K562 (cell line): ENCODE measurements around the gene DUOXA2. TPM values are rescaled to one million over a fixed set of nuclear protein-coding genes. Genes with fewer than 3 reads are reported as not detected.

Experiments used
- CHCHD3 ChIP-seq: fragments of 250-450 bp; sonication (Bioruptor Pico); IDR thresholded peaks from 2 replicates; pipeline ENCODE4 v2.1.2; 2022; ENCODE audit warnings: mild to moderate bottlenecking
- GABPB2 ChIP-seq: fragments of 250-450 bp; sonication (Bioruptor Pico); conservative IDR thresholded peaks from 2 replicates; pipeline ENCODE4 v1.5.1; 2021; ENCODE audit warnings: mild to moderate bottlenecking
- PRMT5 ChIP-seq: sonication (generic); formaldehyde crosslinking; IDR thresholded peaks from 2 replicates; pipeline ENCODE4 v1.5.0; 2020; ENCODE audit warnings: missing genetic modification reagents
- SAFB ChIP-seq: fragments of 200-400 bp; formaldehyde crosslinking; IDR thresholded peaks from 2 replicates; pipeline ENCODE4 v1.6.1; 2017; ENCODE audit warnings: low read depth, low read length, borderline replicate concordance
- XRCC4 ChIP-seq: IDR thresholded peaks from one replicate; pipeline ENCODE4 v1.6.1; 2011; ENCODE audit not compliant: insufficient read depth, insufficient read length; ENCODE audit errors: extremely low read depth
- ZNF347 ChIP-seq: fragments of 450-650 bp; formaldehyde crosslinking; IDR thresholded peaks from 2 replicates; pipeline ENCODE4 v1.4.0; 2020; ENCODE audit warnings: low read depth, mild to moderate bottlenecking, moderate library complexity
- ZNF785 ChIP-seq: fragments of 250-450 bp; sonication (Bioruptor Pico); IDR thresholded peaks from 2 replicates; pipeline ENCODE4 v1.4.0; 2020; ENCODE audit warnings: mild to moderate bottlenecking
- polyA plus RNA-seq, 8 experiments: library from polyadenylated mRNA; depleted of rRNA in 4 of 8; stranded (reverse) in 5 of 8; unstranded in 3 of 8; fragments of >200 nt; fragmentation: Nextera tagmentation in 2 of 8; fragmentation: Illumina TruSeq in 1 of 8; extraction: Ambion mirVana in 2 of 8; extraction: Trizol in 1 of 8; gene quantifications; 2 replicates each; pipeline versions ENCODE4 v1.2.1 to v1.2.3, GENCODE V29; 2011 to 2014; ENCODE audit warnings: inconsistent platforms in 1 of 8, missing spikeins in 1 of 8
- total RNA-seq, 7 experiments: library from RNA; depleted of rRNA in 6 of 7; stranded (reverse); fragments of >200 nt in 6 of 7; fragmentation: Illumina TruSeq in 2 of 7; extraction: Trizol in 2 of 7; gene quantifications; 2 replicates each; pipeline versions ENCODE4 v1.2.1 to v1.2.3, GENCODE V29; 2011 to 2021; ENCODE audit warnings: low replicate concordance in 1 of 7
- TF ChIP-seq, protein P1 (sequence below): sonication (generic); formaldehyde crosslinking; IDR thresholded peaks from 2 replicates; pipeline ENCODE4 v1.8.1; 2023; ENCODE audit warnings: mild to moderate bottlenecking, missing genetic modification reagents
- TF ChIP-seq, protein P2 (sequence below), 2 experiments: fragments of 450-650 bp; formaldehyde crosslinking in 1 of 2; IDR thresholded peaks; 2 replicates each; pipeline versions ENCODE4 v1.4.0 to v1.6.1; 2014 to 2020; ENCODE audit warnings: mild to moderate bottlenecking in 2 of 2, borderline replicate concordance in 1 of 2, low read depth in 1 of 2
- TF ChIP-seq, protein P3 (sequence below): sonication (generic); IDR thresholded peaks from 2 replicates; pipeline ENCODE4 v1.6.1; 2016
- TF ChIP-seq, protein P4 (sequence below), 2 experiments: IDR thresholded peaks; 2 replicates each; pipeline ENCODE4 v1.6.1; 2011; ENCODE audit warnings: borderline replicate concordance in 1 of 2, control low read depth in 1 of 2, low read depth in 1 of 2, low read length in 1 of 2, mild to moderate bottlenecking in 1 of 2, mixed read lengths in 1 of 2, moderate library complexity in 1 of 2; ENCODE audit not compliant: insufficient read depth in 1 of 2, insufficient read length in 1 of 2, poor library complexity in 1 of 2, severe bottlenecking in 1 of 2; ENCODE audit errors: extremely low read depth in 1 of 2
- TF ChIP-seq, protein P5 (sequence below): sonication (generic); formaldehyde crosslinking; IDR thresholded peaks from 2 replicates; pipeline ENCODE4 v1.8.1; 2022; ENCODE audit warnings: missing genetic modification reagents

The DUOXA2 gene
- total and polyA plus RNA-seq, 9 of the 15 experiments (the other 6 are each of a cell fraction or from before 2014, with no cell fraction given), result not detected

DNA sequence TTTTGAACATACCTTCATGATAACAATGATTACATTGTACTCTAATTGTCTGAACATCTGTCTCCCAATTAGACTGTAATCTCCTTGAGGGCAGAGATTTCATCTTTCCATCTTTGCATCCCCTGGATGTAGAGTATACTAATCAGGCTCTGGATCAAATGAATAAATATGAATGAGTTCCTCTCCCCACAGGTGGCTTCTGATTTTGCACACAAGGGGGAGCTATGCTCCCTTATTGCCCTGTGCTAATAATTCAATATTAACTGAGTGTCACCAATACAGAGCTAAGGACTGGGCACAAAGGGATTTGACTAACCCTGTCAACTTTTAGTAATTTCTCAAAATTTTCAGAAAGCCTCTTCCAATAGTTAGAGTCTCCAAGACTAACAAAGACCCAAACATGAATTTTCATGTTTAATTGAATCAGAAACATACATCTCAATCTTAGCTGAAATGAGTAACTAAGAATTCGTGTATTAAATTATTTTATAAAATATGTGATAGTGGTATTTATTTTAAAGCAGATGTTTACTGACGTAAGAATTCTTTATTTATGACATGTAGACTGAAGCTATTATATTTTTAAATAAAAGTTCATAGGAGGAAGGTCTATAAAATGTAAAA lies 12.5 kb downstream of the DUOXA2 start (continued):
- TF ChIP-seq XRCC4 (no peak), ZNF785 (CRISPR knock-in tag) (no peak), PRMT5 (CRISPR knock-in tag) (no peak), SAFB (no peak), GABPB2 (CRISPR knock-in tag) (no peak), CHCHD3 (CRISPR knock-in tag) (no peak), ZNF347 (CRISPR knock-in tag) (no peak)
- TF ChIP-seq, protein P1, sequence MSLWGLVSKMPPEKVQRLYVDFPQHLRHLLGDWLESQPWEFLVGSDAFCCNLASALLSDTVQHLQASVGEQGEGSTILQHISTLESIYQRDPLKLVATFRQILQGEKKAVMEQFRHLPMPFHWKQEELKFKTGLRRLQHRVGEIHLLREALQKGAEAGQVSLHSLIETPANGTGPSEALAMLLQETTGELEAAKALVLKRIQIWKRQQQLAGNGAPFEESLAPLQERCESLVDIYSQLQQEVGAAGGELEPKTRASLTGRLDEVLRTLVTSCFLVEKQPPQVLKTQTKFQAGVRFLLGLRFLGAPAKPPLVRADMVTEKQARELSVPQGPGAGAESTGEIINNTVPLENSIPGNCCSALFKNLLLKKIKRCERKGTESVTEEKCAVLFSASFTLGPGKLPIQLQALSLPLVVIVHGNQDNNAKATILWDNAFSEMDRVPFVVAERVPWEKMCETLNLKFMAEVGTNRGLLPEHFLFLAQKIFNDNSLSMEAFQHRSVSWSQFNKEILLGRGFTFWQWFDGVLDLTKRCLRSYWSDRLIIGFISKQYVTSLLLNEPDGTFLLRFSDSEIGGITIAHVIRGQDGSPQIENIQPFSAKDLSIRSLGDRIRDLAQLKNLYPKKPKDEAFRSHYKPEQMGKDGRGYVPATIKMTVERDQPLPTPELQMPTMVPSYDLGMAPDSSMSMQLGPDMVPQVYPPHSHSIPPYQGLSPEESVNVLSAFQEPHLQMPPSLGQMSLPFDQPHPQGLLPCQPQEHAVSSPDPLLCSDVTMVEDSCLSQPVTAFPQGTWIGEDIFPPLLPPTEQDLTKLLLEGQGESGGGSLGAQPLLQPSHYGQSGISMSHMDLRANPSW (CRISPR knock-in tag), result no peak
- TF ChIP-seq, protein P2, sequence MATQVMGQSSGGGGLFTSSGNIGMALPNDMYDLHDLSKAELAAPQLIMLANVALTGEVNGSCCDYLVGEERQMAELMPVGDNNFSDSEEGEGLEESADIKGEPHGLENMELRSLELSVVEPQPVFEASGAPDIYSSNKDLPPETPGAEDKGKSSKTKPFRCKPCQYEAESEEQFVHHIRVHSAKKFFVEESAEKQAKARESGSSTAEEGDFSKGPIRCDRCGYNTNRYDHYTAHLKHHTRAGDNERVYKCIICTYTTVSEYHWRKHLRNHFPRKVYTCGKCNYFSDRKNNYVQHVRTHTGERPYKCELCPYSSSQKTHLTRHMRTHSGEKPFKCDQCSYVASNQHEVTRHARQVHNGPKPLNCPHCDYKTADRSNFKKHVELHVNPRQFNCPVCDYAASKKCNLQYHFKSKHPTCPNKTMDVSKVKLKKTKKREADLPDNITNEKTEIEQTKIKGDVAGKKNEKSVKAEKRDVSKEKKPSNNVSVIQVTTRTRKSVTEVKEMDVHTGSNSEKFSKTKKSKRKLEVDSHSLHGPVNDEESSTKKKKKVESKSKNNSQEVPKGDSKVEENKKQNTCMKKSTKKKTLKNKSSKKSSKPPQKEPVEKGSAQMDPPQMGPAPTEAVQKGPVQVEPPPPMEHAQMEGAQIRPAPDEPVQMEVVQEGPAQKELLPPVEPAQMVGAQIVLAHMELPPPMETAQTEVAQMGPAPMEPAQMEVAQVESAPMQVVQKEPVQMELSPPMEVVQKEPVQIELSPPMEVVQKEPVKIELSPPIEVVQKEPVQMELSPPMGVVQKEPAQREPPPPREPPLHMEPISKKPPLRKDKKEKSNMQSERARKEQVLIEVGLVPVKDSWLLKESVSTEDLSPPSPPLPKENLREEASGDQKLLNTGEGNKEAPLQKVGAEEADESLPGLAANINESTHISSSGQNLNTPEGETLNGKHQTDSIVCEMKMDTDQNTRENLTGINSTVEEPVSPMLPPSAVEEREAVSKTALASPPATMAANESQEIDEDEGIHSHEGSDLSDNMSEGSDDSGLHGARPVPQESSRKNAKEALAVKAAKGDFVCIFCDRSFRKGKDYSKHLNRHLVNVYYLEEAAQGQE (IDR thresholded peaks at IDR 0.05; ENCODE audit: borderline replicate concordance), result peak; percentile 44; the same call in 1 of the 2 replicates
- TF ChIP-seq, protein P2 (CRISPR knock-in tag; IDR thresholded peaks at IDR 0.05; ENCODE audit: low read depth), result no peak
- TF ChIP-seq, protein P3, sequence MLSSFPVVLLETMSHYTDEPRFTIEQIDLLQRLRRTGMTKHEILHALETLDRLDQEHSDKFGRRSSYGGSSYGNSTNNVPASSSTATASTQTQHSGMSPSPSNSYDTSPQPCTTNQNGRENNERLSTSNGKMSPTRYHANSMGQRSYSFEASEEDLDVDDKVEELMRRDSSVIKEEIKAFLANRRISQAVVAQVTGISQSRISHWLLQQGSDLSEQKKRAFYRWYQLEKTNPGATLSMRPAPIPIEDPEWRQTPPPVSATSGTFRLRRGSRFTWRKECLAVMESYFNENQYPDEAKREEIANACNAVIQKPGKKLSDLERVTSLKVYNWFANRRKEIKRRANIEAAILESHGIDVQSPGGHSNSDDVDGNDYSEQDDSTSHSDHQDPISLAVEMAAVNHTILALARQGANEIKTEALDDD, result no peak
- TF ChIP-seq, protein P4, sequence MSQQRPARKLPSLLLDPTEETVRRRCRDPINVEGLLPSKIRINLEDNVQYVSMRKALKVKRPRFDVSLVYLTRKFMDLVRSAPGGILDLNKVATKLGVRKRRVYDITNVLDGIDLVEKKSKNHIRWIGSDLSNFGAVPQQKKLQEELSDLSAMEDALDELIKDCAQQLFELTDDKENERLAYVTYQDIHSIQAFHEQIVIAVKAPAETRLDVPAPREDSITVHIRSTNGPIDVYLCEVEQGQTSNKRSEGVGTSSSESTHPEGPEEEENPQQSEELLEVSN (IDR thresholded peaks at IDR 0.05; ENCODE audit: borderline replicate concordance in 1 of 2, extremely low read depth in 1 of 2, insufficient read depth in 1 of 2, insufficient read length in 1 of 2, low read depth in 1 of 2, low read length in 1 of 2, poor library complexity in 1 of 2, severe bottlenecking in 1 of 2), result no peak
- TF ChIP-seq, protein P5, sequence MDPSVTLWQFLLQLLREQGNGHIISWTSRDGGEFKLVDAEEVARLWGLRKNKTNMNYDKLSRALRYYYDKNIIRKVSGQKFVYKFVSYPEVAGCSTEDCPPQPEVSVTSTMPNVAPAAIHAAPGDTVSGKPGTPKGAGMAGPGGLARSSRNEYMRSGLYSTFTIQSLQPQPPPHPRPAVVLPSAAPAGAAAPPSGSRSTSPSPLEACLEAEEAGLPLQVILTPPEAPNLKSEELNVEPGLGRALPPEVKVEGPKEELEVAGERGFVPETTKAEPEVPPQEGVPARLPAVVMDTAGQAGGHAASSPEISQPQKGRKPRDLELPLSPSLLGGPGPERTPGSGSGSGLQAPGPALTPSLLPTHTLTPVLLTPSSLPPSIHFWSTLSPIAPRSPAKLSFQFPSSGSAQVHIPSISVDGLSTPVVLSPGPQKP, result no peak
